Kidney epithelial cell (primary cell): ENCODE data around the gene COX19. TPM values are rescaled to one million over a fixed set of nuclear protein-coding genes. Genes with fewer than 3 reads are reported as not detected.

Experiments used
- DNase-seq: peaks from one replicate; pipeline ENCODE4 v3.0.0-alpha.2; 2010; ENCODE audit warnings: low read depth
- H3K27me3 ChIP-seq: 2 replicates; pipeline ENCODE4 v1.6.0; 2011; ENCODE audit warnings: low read length; ENCODE audit not compliant: control insufficient read depth, insufficient read depth
- H3K36me3 ChIP-seq: 2 replicates; pipeline ENCODE4 v1.5.1; 2011; ENCODE audit warnings: low read length; ENCODE audit not compliant: control insufficient read depth, insufficient read depth
- H3K4me3 ChIP-seq: 2 replicates; pipeline ENCODE4 v1.5.1; 2011; ENCODE audit warnings: low read depth, mild to moderate bottlenecking, control low read depth, low read length
- total RNA-seq: library from RNA; depleted of rRNA; stranded (reverse); fragments of >200 nt; gene quantifications from 2 replicates; pipeline ENCODE4 v1.2.3, GENCODE V29; 2015
- TF ChIP-seq, protein P1 (sequence below): IDR thresholded peaks from 2 replicates; pipeline ENCODE4 v1.5.1; 2011; ENCODE audit warnings: mild to moderate bottlenecking, moderate library complexity, low read length, control low read depth, inconsistent platforms; ENCODE audit not compliant: insufficient read depth, poor library complexity, severe bottlenecking

The COX19 gene
- total RNA-seq, 1 donor from 2014 or later: 15.5 TPM

DNA sequence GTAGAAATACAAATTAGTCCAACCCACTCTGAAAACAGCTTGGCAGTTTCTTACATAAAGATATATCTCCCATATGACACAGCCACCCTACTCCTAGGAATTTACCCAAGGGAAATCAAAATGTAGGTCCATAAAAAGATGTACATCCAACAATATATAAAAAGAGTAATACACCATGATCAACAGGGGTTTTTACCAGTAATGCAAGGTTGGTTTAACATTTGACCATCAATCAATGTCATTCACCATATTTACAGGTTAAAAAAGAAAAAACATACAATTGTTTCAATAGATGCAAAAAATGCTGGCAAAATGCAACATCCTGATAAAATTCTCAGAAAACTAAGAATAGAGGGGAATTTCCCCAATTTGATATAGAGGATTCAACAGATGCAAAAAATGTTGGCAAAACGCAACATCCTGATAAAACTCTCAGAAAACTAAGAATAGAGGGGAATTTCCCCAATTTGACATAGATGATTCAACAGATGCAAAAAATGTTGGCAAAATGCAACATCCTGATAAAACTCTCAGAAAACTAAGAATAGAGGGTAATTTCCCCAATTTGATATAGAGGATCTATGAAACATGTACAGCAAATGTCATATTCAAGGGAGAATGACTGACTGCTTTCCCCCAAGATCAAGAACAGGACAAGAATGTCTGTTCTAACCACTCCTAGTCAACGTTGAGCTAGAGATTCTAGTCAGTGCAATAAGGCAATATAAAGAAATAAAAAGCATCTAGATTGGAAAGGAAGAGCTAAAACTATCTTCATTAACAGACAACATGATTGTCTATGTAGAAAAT lies 34.5 kb downstream of the COX19 start:
- no peaks in the 10 kb centered on the region for H3K36me3 ChIP-seq
- DNase-seq: no peak
- no peak overlapping the region for H3K4me3 ChIP-seq
- peaks cover 6% of the 10 kb centered on the region for H3K27me3 ChIP-seq
- TF ChIP-seq, protein P1, sequence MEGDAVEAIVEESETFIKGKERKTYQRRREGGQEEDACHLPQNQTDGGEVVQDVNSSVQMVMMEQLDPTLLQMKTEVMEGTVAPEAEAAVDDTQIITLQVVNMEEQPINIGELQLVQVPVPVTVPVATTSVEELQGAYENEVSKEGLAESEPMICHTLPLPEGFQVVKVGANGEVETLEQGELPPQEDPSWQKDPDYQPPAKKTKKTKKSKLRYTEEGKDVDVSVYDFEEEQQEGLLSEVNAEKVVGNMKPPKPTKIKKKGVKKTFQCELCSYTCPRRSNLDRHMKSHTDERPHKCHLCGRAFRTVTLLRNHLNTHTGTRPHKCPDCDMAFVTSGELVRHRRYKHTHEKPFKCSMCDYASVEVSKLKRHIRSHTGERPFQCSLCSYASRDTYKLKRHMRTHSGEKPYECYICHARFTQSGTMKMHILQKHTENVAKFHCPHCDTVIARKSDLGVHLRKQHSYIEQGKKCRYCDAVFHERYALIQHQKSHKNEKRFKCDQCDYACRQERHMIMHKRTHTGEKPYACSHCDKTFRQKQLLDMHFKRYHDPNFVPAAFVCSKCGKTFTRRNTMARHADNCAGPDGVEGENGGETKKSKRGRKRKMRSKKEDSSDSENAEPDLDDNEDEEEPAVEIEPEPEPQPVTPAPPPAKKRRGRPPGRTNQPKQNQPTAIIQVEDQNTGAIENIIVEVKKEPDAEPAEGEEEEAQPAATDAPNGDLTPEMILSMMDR: no peak

DNA sequence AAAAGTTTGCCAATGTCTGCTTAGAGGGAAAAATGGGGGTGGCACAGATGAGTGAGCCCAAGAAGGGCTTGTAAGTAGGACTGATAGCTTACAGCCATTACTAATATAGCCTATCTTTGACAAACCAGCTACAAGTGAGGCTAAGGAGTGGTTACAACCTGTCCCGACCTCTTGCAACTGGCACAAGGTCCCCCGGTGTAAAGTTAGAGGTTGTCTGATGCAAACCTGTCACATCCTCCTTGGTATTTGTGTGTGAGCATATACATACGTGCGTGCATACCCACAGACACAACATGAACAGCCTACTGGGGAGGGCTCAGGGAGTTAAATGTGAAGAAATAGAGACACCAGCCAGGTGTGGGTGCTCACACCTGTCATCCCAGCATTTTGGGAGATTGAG lies 35.5 kb downstream of the COX19 start:
- H3K4me3 ChIP-seq: no peak overlapping the region
- H3K36me3 ChIP-seq: no peaks in the 10 kb centered on the region
- DNase-seq: no peak
- TF ChIP-seq, protein P1: no peak
- H3K27me3 ChIP-seq: peaks cover 6% of the 10 kb centered on the region

GRCh38 chr7:938546-939185 lies 36.7 kb downstream of the COX19 start:
- Histone ChIP-seq H3K36me3 (no peaks in the 10 kb centered on the region), H3K27me3 (peaks cover 6% of the 10 kb centered on the region), H3K4me3 (no peak overlapping the region)
- DNase-seq: no peak
- TF ChIP-seq, protein P1: no peak

GRCh38 chr7:937856-938484 lies 37.4 kb downstream of the COX19 start:
- Histone ChIP-seq H3K4me3 (no peak overlapping the region), H3K36me3 (no peaks in the 10 kb centered on the region), H3K27me3 (peaks cover 6% of the 10 kb centered on the region)
- DNase-seq: no peak
- TF ChIP-seq, protein P1: no peak

GRCh38 chr7:936386-937054 lies 38.8 kb downstream of the COX19 start:
- DNase-seq: no peak
- TF ChIP-seq, protein P1: no peak

More at GRCh38 chr7:936386-937054, 38.8 kb downstream of the COX19 start:
- peaks cover 3% of the 10 kb centered on the region for H3K27me3 ChIP-seq
- no peak overlapping the region for H3K4me3 ChIP-seq
- no peaks in the 10 kb centered on the region for H3K36me3 ChIP-seq
